Esophagus squamous epithelium (tissue), 5 donors: ENCODE results near the gene ANKRD44. TPM values are rescaled to one million over a fixed set of nuclear protein-coding genes. Genes with fewer than 3 reads are reported as not detected.

ENCODE experiments used
- DNase-seq: peaks from one replicate; lab custom pipeline; 2025; lab: John Stamatoyannopoulos, UW
- H3K27ac ChIP-seq, 4 donors: fragments of 200-600 bp; sonication (generic); one replicate each; pipeline ENCODE4 v1.5.1; 2016 to 2019; ENCODE audit warnings: mild to moderate bottlenecking in 1 of 4
- H3K27me3 ChIP-seq, 4 donors: fragments of 200-600 bp; sonication (generic); 1 replicate in 3 of 4; 2 replicates in 1 of 4; pipeline versions ENCODE4 v1.5.1 to v1.6.0; 2017 to 2021; ENCODE audit warnings: antibody characterized with exemption in 1 of 4
- H3K36me3 ChIP-seq, 3 donors: fragments of 200-600 bp; sonication (generic); one replicate each; pipeline ENCODE4 v1.5.1; 2016 to 2019
- H3K4me1 ChIP-seq, 3 donors: fragments of 200-600 bp; sonication (generic); one replicate each; pipeline ENCODE4 v1.5.1; 2017 to 2019
- H3K4me3 ChIP-seq, 4 donors: fragments of 200-600 bp; sonication (generic); 1 replicate in 3 of 4; 2 replicates in 1 of 4; pipeline ENCODE4 v1.5.1; 2016 to 2019; ENCODE audit warnings: mild to moderate bottlenecking in 2 of 4, moderate library complexity in 1 of 4
- H3K9me3 ChIP-seq, 3 donors: fragments of 200-600 bp; sonication (generic); one replicate each; pipeline ENCODE4 v1.5.1; 2016 to 2019
- CTCF ChIP-seq, 6 experiments: fragments of 450-650 bp in 4 of 6; fragments of 200-600 bp in 2 of 6; sonication (generic) in 2 of 6; IDR thresholded peaks; one replicate each; pipeline ENCODE4 v1.5.1; 2016 to 2019; ENCODE audit warnings: antibody characterized with exemption in 6 of 6, mild to moderate bottlenecking in 4 of 6, moderate library complexity in 4 of 6
- POLR2A ChIP-seq, 4 donors: fragments of 450-650 bp; IDR thresholded peaks; one replicate each; pipeline ENCODE4 v1.6.1; 2017; ENCODE audit warnings: antibody characterized with exemption in 4 of 4, mild to moderate bottlenecking in 4 of 4, moderate library complexity in 3 of 4
- WGBS, 2 donors: methylation state at CpG; one replicate each; pipeline ENCODE4 v1.1.5; 2018; 5-methylcytosine and 5-hydroxymethylcytosine counted together
- intact Hi-C: fragments of 100-400 bp; cut with DNase I; formaldehyde crosslinking; loops from one replicate; pipeline ENCODE4 v1.15.0; 2022
- total RNA-seq, 4 donors: library from RNA; depleted of rRNA; stranded (reverse); fragments of >200 nt; gene quantifications; one replicate each; pipeline ENCODE4 v1.1.0, GENCODE V29; 2016
- donor health status: DM: yes; HTN: yes; CAD: no.

ANKRD44 gene
- total RNA-seq, 4 donors from 2014 or later = 4.5 to 54.0 (median 11.4) TPM

DNA sequence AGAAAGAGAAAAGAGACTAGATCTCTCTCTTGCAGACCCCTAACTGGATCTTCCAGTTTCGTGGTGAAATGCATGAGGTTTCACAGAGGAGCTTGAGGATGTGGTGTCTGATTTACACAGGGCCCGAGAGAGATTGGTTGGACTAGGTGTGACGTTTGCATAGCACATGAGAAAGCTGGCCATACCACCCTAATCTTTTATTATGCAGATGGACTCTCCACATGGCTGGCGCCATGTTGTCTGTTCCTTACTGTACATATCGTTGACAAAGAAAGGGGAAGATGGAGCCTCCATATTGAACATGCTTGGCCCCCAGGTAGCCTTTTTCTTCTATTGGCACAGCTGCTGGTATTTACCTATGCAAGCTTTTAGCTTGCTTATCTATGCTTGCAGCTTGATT lies 356.6 kb downstream of the ANKRD44 start:
- peaks cover 0 to 5% (median 0%) of the 10 kb centered on the region in 3 donors for H3K4me1 ChIP-seq
- H3K9me3 ChIP-seq = no peaks in the 10 kb centered on the region
- intact Hi-C loops = no loop called here
- 78 to 94% methylated on average over 5 of the region's 5 CpGs for WGBS, 2 donors
- no peak for DNase-seq
- no peak overlapping the region for H3K27ac ChIP-seq
- no peak overlapping the region for H3K4me3 ChIP-seq
- TF ChIP-seq CTCF (IDR thresholded peaks at IDR 0.05) (no peak), POLR2A (IDR thresholded peaks at IDR 0.05) (no peak)
- no peaks in the 10 kb centered on the region for H3K36me3 ChIP-seq
- no peaks in the 10 kb centered on the region for H3K27me3 ChIP-seq

- Histone ChIP-seq H3K4me1 (peaks cover 0 to 5% (median 0%) of the 10 kb centered on the region in 3 donors), H3K27me3 (no peaks in the 10 kb centered on the region), H3K9me3 (no peaks in the 10 kb centered on the region), H3K36me3 (no peaks in the 10 kb centered on the region), H3K4me3 (no peak overlapping the region), H3K27ac (no peak overlapping the region)
- 78 to 100% methylated on average over 2 of the region's 2 CpGs for WGBS, 2 donors
- TF ChIP-seq CTCF (IDR thresholded peaks at IDR 0.05) = no peak
- intact Hi-C loops = no loop called here
- DNase-seq = no peak
These were observed 357.6 kb downstream of the ANKRD44 start for GRCh38 chr2:196952936-196953335.

DNA sequence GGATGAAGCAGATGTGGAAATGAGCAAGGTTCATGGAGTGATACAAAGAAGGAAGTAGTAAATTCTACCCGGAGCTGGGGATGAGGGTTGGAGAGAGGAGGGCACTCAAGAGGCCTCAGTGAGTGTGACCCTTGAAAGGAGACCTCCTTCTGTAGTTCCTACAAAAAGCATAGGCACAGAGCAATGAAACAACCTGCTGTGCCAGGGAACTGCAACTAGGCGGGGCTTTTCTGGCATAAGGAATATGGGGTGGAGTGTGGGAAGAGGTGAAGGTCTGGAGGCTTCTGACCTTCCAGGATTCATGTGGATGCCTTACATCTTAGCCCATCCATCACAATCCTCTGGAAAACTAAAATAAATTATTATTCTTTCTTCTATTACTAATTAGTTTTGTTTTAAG lies 358.6 kb downstream of the ANKRD44 start:
- WGBS, 2 donors = 70 to 72% methylated on average over 2 of the region's 2 CpGs
- Histone ChIP-seq H3K27ac (no peak overlapping the region), H3K4me3 (no peak overlapping the region), H3K4me1 (peaks cover 0 to 5% (median 0%) of the 10 kb centered on the region in 3 donors), H3K27me3 (no peaks in the 10 kb centered on the region), H3K9me3 (no peaks in the 10 kb centered on the region), H3K36me3 (no peaks in the 10 kb centered on the region)
- DNase-seq = no peak
- intact Hi-C loops = no loop called here
- TF ChIP-seq POLR2A (IDR thresholded peaks at IDR 0.05) = no peak
- TF ChIP-seq CTCF (IDR thresholded peaks at IDR 0.05) = no peak

GRCh38 chr2:196949116-196949515 lies 361.5 kb downstream of the ANKRD44 start:
- H3K9me3 ChIP-seq = no peaks in the 10 kb centered on the region
- 74% methylated on average over 5 of the region's 5 CpGs for WGBS, 2 donors
- no peaks in the 10 kb centered on the region for H3K4me1 ChIP-seq
- intact Hi-C loops = no loop called here
- no peak overlapping the region for H3K27ac ChIP-seq
- TF ChIP-seq POLR2A (IDR thresholded peaks at IDR 0.05) (no peak), CTCF (IDR thresholded peaks at IDR 0.05) (no peak)
- H3K4me3 ChIP-seq = no peak overlapping the region
- no peaks in the 10 kb centered on the region for H3K27me3 ChIP-seq
- no peak for DNase-seq
- no peaks in the 10 kb centered on the region for H3K36me3 ChIP-seq

DNA sequence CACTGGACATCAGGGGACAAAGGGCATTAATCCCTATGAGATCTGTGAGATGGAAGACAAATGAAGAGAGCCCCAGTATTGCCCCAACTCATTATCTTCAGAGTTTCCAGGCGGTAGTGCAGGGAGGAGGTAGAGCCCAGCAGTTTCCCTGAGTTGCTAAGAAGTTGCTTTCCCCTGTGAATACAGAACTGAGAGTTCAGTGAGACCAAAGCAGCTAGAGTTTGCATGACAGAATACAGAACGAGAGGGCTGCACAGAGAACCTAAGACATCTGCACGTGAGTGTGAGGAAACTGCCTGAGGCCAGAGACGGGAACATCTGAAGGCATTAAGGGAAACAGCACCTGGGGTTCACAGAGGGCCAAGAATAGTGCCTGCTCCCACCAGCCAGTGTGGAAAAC lies 366.0 kb downstream of the ANKRD44 start:
- no peak overlapping the region for H3K27ac ChIP-seq
- WGBS, 2 donors = 53 to 61% methylated on average over 4 of the region's 4 CpGs
- DNase-seq = no peak

More for the DNA sequence above, 366.0 kb downstream of the ANKRD44 start:
- no peaks in the 10 kb centered on the region for H3K27me3 ChIP-seq
- no peak for TF ChIP-seq CTCF (IDR thresholded peaks at IDR 0.05)
- TF ChIP-seq POLR2A (IDR thresholded peaks at IDR 0.05) = no peak
- intact Hi-C loops = no loop called here
- peaks cover 0 to under 1% (median 0%) of the 10 kb centered on the region in 3 donors for H3K4me1 ChIP-seq
- no peaks in the 10 kb centered on the region for H3K36me3 ChIP-seq
- H3K9me3 ChIP-seq = no peaks in the 10 kb centered on the region
- H3K4me3 ChIP-seq = no peak overlapping the region
